SK-N-DZ (cell line): ENCODE results near the gene SLC22A5. TPM values are rescaled to one million over a fixed set of nuclear protein-coding genes. Genes with fewer than 3 reads are reported as not detected.
A peak's percentile ranks its signal among the peaks of the same experiment; 100 is the strongest.

Source experiments
- DNase-seq: peaks from one replicate; pipeline ENCODE4 v3.0.0-alpha.2; 2015; ENCODE audit warnings: low spot score
- polyA plus RNA-seq, 2 experiments: library from polyadenylated mRNA; depleted of rRNA; stranded (reverse); fragments of >200 nt; gene quantifications; 2 replicates each; pipeline ENCODE4 v1.2.3, GENCODE V29; 2014

The SLC22A5 gene
- polyA plus RNA-seq (2014; cell fraction: cytosol; rRNA removed), result 1.3 and 1.5 TPM in 2 replicates
- 2.8 and 7.0 TPM in 2 replicates for polyA plus RNA-seq (2014; cell fraction: nucleus; rRNA removed)

GRCh38 chr5:132369474-132370180, at the start of gene SLC22A5:
Gene SLC22A5, plus strand, starts transcription at chr5:132369710. Its CDS starts 263 bp downstream, at chr5:132369973.
- DNase-seq, result peak; percentile 62

- DNase-seq, result no peak
Observed at GRCh38 chr5:132319975-132320374, 49.5 kb upstream of the SLC22A5 start.

GRCh38 chr5:132321109-132321721, 48.3 kb upstream of the SLC22A5 start:
- no peak for DNase-seq

GRCh38 chr5:132322266-132322665, 47.2 kb upstream of the SLC22A5 start:
- DNase-seq, result no peak

- DNase-seq, result no peak
Observed at GRCh38 chr5:132323202-132323601, 46.3 kb upstream of the SLC22A5 start.

- no peak for DNase-seq
Observed at GRCh38 chr5:132325691-132326090, 43.8 kb upstream of the SLC22A5 start.

GRCh38 chr5:132327252-132327955, 42.1 kb upstream of the SLC22A5 start:
- DNase-seq, result no peak

- no peak for DNase-seq
Observed at GRCh38 chr5:132334812-132335211, 34.7 kb upstream of the SLC22A5 start.

GRCh38 chr5:132335402-132335801, 34.1 kb upstream of the SLC22A5 start:
- no peak for DNase-seq

- DNase-seq, result no peak
Observed at GRCh38 chr5:132339502-132339901, 30.0 kb upstream of the SLC22A5 start.

GRCh38 chr5:132342291-132343180, 27.0 kb upstream of the SLC22A5 start:
- no peak for DNase-seq

GRCh38 chr5:132344775-132345514, 24.6 kb upstream of the SLC22A5 start:
- DNase-seq, result no peak

GRCh38 chr5:132353486-132353995, 16.0 kb upstream of the SLC22A5 start:
- DNase-seq, result no peak

GRCh38 chr5:132354381-132355139, 14.9 kb upstream of the SLC22A5 start:
- no peak for DNase-seq

GRCh38 chr5:132355140-132355765, 14.3 kb upstream of the SLC22A5 start:
- no peak for DNase-seq

GRCh38 chr5:132358775-132359174, 10.7 kb upstream of the SLC22A5 start:
- DNase-seq, result no peak

GRCh38 chr5:132362086-132362485, 7.4 kb upstream of the SLC22A5 start:
- no peak for DNase-seq

GRCh38 chr5:132363431-132364112, 5.9 kb upstream of the SLC22A5 start:
- no peak for DNase-seq

- no peak for DNase-seq
Observed at GRCh38 chr5:132364319-132364718, 5.2 kb upstream of the SLC22A5 start.
